Endodermal cell (in vitro differentiated cells): ENCODE results near the gene PLAC1. TPM values are rescaled to one million over a fixed set of nuclear protein-coding genes. Genes with fewer than 3 reads are reported as not detected.

ENCODE experiments used
- DNase-seq: peaks from one replicate; pipeline ENCODE4 v3.0.0-alpha.2; 2017
- H3K27ac ChIP-seq: 2 replicates; pipeline ENCODE4 v1.5.1; 2013; ENCODE audit warnings: mild to moderate bottlenecking, low read depth, low read length, moderate library complexity
- H3K27me3 ChIP-seq: 2 replicates; pipeline ENCODE4 v1.6.1; 2013; ENCODE audit warnings: mild to moderate bottlenecking, low read length, moderate library complexity; ENCODE audit not compliant: insufficient read depth, control insufficient read depth, poor library complexity, severe bottlenecking
- H3K36me3 ChIP-seq: 2 replicates; pipeline ENCODE4 v1.7.0; 2013; ENCODE audit warnings: mild to moderate bottlenecking, low read length, moderate library complexity; ENCODE audit not compliant: control insufficient read depth, insufficient read depth
- H3K4me1 ChIP-seq: one replicate; pipeline ENCODE4 v1.7.0; 2013; ENCODE audit warnings: low read length; ENCODE audit not compliant: control insufficient read depth, insufficient read depth
- H3K4me3 ChIP-seq: 2 replicates; pipeline ENCODE4 v1.5.1; 2013; ENCODE audit warnings: mild to moderate bottlenecking, low read length, moderate library complexity
- H3K9ac ChIP-seq: 2 replicates; pipeline ENCODE4 v1.6.1; 2013; ENCODE audit warnings: mild to moderate bottlenecking, low read length, moderate library complexity; ENCODE audit not compliant: poor library complexity, severe bottlenecking; ENCODE audit errors: extremely low read depth
- H3K9me3 ChIP-seq: 2 replicates; pipeline ENCODE4 v1.6.1; 2013; ENCODE audit warnings: mild to moderate bottlenecking, low read length, moderate library complexity; ENCODE audit not compliant: control insufficient read depth
- H3K27ac Mint-ChIP-seq: 2 replicates; pipeline ENCODE4 v1.8.0; 2020; ENCODE audit warnings: mixed read lengths
- H3K27me3 Mint-ChIP-seq: 2 replicates; pipeline ENCODE4 v1.8.0; 2021; ENCODE audit warnings: mild to moderate bottlenecking, mixed read lengths; ENCODE audit not compliant: insufficient read depth
- H3K36me3 Mint-ChIP-seq: 2 replicates; pipeline ENCODE4 v1.8.0; 2020; ENCODE audit warnings: low read depth, mixed read lengths
- H3K4me1 Mint-ChIP-seq: 2 replicates; pipeline ENCODE4 v1.8.0; 2020; ENCODE audit warnings: mixed read lengths
- H3K4me3 Mint-ChIP-seq: 2 replicates; pipeline ENCODE4 v1.8.0; 2020; ENCODE audit warnings: mild to moderate bottlenecking, moderate library complexity, mixed read lengths
- H3K9me3 Mint-ChIP-seq: 2 replicates; pipeline ENCODE4 v1.8.0; 2020; ENCODE audit warnings: mild to moderate bottlenecking, mixed read lengths
- WGBS, 2 experiments: methylation state at CpG; one replicate each; pipeline versions ENCODE4 v1.1.5 to v1.1.7; 2013; ENCODE audit warnings: missing lambda C conversion rate in 2 of 2, mixed read lengths in 1 of 2; ENCODE audit not compliant: insufficient coverage in 1 of 2, insufficient read length in 1 of 2; 5-methylcytosine and 5-hydroxymethylcytosine counted together
- total RNA-seq, 2 donors: library from RNA; stranded (reverse); fragmentation: NEBNext Ultra II Directional in 1 of 2; extraction: Animal tissue kit (Norgen Biotek cat#: 25700) in 1 of 2; gene quantifications; 2 replicates in 1 of 2; 3 replicates in 1 of 2; pipeline ENCODE4 v1.2.1, GENCODE V29; 2021
- TF ChIP-seq, protein P1 (sequence below): fragments of 200-600 bp; sonication (generic); conservative IDR thresholded peaks from 2 replicates; pipeline ENCODE4 v1.5.0; 2021; ENCODE audit warnings: antibody characterized with exemption, mild to moderate bottlenecking

Gene PLAC1
- total RNA-seq, 2 donors from 2014 or later, result not detected

DNA sequence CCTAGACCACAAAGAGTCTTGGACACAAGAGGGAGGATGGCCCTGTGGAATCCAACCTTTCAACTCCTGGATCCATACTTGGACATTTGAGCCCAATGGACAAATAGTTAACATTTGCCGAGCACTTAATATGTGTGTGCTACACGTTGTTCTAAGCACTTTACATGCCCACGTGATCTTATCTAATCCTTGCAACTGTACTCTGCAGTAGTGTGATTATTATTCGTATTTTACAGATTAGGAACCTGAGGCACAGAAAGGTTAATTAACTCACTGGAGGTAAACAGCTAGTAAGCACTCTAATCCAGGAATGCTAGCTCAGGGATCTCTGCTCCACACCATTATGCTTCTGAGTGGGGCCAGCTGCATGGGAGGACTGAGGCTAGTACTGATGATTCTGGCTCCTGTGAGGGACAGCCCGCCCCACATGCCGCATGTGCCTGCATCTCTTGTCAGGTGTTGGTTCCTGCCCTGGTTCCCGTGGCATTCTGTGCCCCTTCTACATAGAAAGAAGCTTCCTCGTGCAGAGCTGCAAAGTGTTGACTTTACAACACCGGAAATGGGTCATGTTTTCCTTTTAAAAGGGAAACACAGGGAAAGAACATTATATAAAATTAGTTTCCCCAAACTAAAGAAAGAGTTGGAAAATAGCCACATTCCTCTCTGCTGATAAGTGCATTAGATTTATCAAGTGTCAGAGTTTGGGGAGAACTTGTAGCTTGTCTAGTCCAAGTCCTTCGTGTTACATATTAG lies 34.8 kb downstream of the PLAC1 start:
- H3K27me3 Mint-ChIP-seq, result no peaks in the 10 kb centered on the region
- no peak overlapping the region for H3K27ac Mint-ChIP-seq
- H3K4me3 Mint-ChIP-seq, result no peak overlapping the region
- H3K9me3 Mint-ChIP-seq, result peaks cover 56% of the 10 kb centered on the region
- no peak overlapping the region for H3K9ac ChIP-seq
- 92% methylated on average over 10 of the region's 10 CpGs; no CpG with 5 or more reads in 1 of the 2 experiments for WGBS, 2 experiments
- H3K4me1 Mint-ChIP-seq, result no peaks in the 10 kb centered on the region
- TF ChIP-seq, protein P1, sequence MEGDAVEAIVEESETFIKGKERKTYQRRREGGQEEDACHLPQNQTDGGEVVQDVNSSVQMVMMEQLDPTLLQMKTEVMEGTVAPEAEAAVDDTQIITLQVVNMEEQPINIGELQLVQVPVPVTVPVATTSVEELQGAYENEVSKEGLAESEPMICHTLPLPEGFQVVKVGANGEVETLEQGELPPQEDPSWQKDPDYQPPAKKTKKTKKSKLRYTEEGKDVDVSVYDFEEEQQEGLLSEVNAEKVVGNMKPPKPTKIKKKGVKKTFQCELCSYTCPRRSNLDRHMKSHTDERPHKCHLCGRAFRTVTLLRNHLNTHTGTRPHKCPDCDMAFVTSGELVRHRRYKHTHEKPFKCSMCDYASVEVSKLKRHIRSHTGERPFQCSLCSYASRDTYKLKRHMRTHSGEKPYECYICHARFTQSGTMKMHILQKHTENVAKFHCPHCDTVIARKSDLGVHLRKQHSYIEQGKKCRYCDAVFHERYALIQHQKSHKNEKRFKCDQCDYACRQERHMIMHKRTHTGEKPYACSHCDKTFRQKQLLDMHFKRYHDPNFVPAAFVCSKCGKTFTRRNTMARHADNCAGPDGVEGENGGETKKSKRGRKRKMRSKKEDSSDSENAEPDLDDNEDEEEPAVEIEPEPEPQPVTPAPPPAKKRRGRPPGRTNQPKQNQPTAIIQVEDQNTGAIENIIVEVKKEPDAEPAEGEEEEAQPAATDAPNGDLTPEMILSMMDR, result no peak
- H3K36me3 Mint-ChIP-seq, result no peaks in the 10 kb centered on the region
- no peak for DNase-seq
- H3K27me3 ChIP-seq, result no peaks in the 10 kb centered on the region
- H3K9me3 ChIP-seq, result no peaks in the 10 kb centered on the region
- no peaks in the 10 kb centered on the region for H3K4me1 ChIP-seq
- H3K27ac ChIP-seq, result no peak overlapping the region
- no peaks in the 10 kb centered on the region for H3K36me3 ChIP-seq
- no peak overlapping the region for H3K4me3 ChIP-seq

DNA sequence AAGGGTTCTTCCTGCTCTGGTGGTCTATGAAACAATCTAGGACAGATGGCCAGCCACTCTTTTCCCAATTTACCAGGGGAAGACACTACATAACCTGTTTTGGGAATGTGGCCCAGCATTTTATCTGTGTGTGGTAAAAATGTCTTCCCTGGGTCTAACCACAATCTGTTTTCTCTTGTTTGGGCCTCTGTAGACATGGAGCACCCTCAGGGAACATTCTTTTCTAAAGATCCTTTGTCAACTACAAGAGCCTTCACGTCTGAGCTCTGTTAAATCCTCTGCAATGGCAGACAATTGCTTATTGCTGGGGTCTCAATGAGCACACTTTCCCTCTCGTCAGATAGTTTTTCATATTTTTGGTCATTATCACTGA lies 35.5 kb downstream of the PLAC1 start:
- Mint-ChIP-seq H3K4me3 (no peak overlapping the region), H3K4me1 (no peaks in the 10 kb centered on the region), H3K27me3 (no peaks in the 10 kb centered on the region), H3K36me3 (no peaks in the 10 kb centered on the region), H3K9me3 (peaks cover 56% of the 10 kb centered on the region), H3K27ac (no peak overlapping the region)
- H3K27ac ChIP-seq, result no peak overlapping the region
- H3K4me3 ChIP-seq, result no peak overlapping the region
- TF ChIP-seq, protein P1, result no peak
- no peak overlapping the region for H3K9ac ChIP-seq
- WGBS, 2 experiments, result 74 to 80% methylated on average over 1 to 2 of the region's 2 CpGs
- DNase-seq, result no peak
- no peaks in the 10 kb centered on the region for H3K4me1 ChIP-seq
- H3K9me3 ChIP-seq, result no peaks in the 10 kb centered on the region
- no peaks in the 10 kb centered on the region for H3K36me3 ChIP-seq
- no peaks in the 10 kb centered on the region for H3K27me3 ChIP-seq

DNA sequence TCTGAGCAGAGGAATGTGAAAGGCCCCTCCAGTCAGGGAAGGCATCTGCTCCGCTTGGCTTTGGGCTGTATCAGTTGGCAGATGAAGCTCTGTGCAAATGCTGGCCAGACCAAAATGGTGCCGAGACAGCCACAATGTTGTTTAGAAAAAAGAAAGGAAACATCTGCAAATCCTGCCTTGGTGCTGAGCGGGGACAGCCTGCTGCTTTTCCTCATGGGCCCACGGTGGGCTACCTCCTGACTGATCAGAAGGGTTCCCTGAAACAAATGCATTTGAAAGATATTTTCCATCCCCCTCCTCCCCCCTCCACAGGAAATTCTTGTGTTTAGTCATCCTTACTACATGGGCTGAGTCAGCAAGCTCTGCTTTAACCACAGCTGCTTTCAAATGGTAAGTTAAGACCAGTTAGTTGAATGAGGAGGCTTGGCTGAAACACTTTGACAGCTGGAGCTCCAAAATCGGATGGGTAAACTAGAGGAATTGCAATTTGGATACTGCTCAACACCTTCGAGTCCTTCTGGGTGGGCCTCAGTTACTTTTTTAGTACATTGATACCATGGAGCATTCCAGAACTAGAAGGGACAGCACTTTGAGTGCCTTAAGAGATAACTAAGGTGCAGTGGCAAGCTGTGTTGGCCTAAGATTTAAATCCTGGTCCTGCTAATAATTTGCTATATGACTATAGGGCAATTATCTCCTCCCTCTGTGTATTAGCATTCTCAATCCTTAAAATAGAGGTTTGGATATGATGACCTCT lies 36.0 kb downstream of the PLAC1 start:
- no peaks in the 10 kb centered on the region for H3K27me3 ChIP-seq
- WGBS, 2 experiments, result 40 to 70% methylated on average over 1 to 6 of the region's 6 CpGs
- Mint-ChIP-seq H3K27me3 (no peaks in the 10 kb centered on the region), H3K36me3 (no peaks in the 10 kb centered on the region), H3K4me3 (no peak overlapping the region), H3K27ac (no peak overlapping the region), H3K4me1 (no peaks in the 10 kb centered on the region), H3K9me3 (peaks cover 57% of the 10 kb centered on the region)
- H3K27ac ChIP-seq, result no peak overlapping the region
- peak; percentile 54 for DNase-seq
- no peaks in the 10 kb centered on the region for H3K9me3 ChIP-seq
- H3K9ac ChIP-seq, result no peak overlapping the region
- H3K36me3 ChIP-seq, result no peaks in the 10 kb centered on the region
- TF ChIP-seq, protein P1, result no peak
- no peak overlapping the region for H3K4me3 ChIP-seq
- H3K4me1 ChIP-seq, result no peaks in the 10 kb centered on the region
